H1 (cell line): ENCODE data around the gene PPOX. TPM values are rescaled to one million over a fixed set of nuclear protein-coding genes. Genes with fewer than 3 reads are reported as not detected.

ENCODE experiments used
- CBX5 ChIP-seq: fragments of 300-800, 300-1000 bp; sonication (generic); IDR thresholded peaks from 2 replicates; pipeline ENCODE4 v1.7.1; 2016; ENCODE audit warnings: antibody characterized with exemption, low read length, low read depth
- E2F6 ChIP-seq: IDR thresholded peaks from 2 replicates; pipeline ENCODE4 v1.6.1; 2012; ENCODE audit warnings: inconsistent platforms
- TAF7 ChIP-seq: optimal IDR thresholded peaks from 2 replicates; pipeline ENCODE3; 2011; ENCODE audit warnings: low read depth, mild to moderate bottlenecking, inconsistent platforms, low read length, moderate library complexity, borderline replicate concordance
- polyA plus RNA-seq, 7 experiments: library from polyadenylated mRNA; depleted of rRNA in 3 of 7; stranded (reverse) in 5 of 7; unstranded in 2 of 7; fragments of >200 nt in 5 of 7; fragments of 200-250 nt in 2 of 7; gene quantifications; 1 replicate in 5 of 7; 2 replicates in 1 of 7; 4 replicates in 1 of 7; pipeline versions ENCODE4 v1.2.1 to v1.2.3, GENCODE V29; 2011 to 2013; ENCODE audit warnings: missing spikeins in 2 of 7, mixed read lengths in 2 of 7
- total RNA-seq: library from RNA; stranded (reverse); fragmentation: NEBNext Ultra II Directional; extraction: Animal tissue kit (Norgen Biotek cat#: 25700); gene quantifications from 2 replicates; pipeline ENCODE4 v1.2.1, GENCODE V29; 2021

PPOX gene
- total and polyA plus RNA-seq, 2 of the 8 experiments (the other 6 are each of a cell fraction or from before 2014, with no cell fraction given) = 39.4 to 40.4 TPM

GRCh38 chr1:161215076-161215475 is 48.9 kb downstream of the PPOX start, which contains the start of gene FCER1G (continued):
- TF ChIP-seq CBX5 (no peak), TAF7 (no peak), E2F6 (no peak)
